K562 (cell line): ENCODE results near the gene CCNT1. TPM values are rescaled to one million over a fixed set of nuclear protein-coding genes. Genes with fewer than 3 reads are reported as not detected.

Experiments
- ATAC-seq: fragments of 200-7000 bp; cut with Tn5 transposase; 3 replicates; pipeline ENCODE4 v1.9.1; 2020; ENCODE audit warnings: moderate library complexity
- BruUV-seq: library from RNA; stranded (reverse); fragments of 400-500 nt; replicated peaks from 2 replicates; lab custom pipeline; 2021; lab: Mats Ljungman, UMichigan
- CTCF ChIA-PET: fragments of 300-600 bp; formaldehyde crosslinking; extraction: SDS; loops from one replicate; lab custom pipeline; 2021; ENCODE audit warnings: low intra/inter-chr PET ratio; lab: Yijun Ruan, JAX
- POLR2A ChIA-PET: fragments of 300-600, 350-650 bp; sonication (Branson Sonifier 250); formaldehyde crosslinking; extraction: SDS; loops from one replicate; lab custom pipeline; 2021; ENCODE audit warnings: antibody characterized with exemption, inconsistent platforms; lab: Yijun Ruan, JAX
- DNase-seq, 4 experiments: peaks; one replicate each; pipeline versions ENCODE4 v3.0.0 to v3.0.0-alpha.2; 2011 to 2018; ENCODE audit warnings: low spot score in 3 of 4, mixed read lengths in 3 of 4; ENCODE audit errors: extremely low read depth in 1 of 4
- FAIRE-seq: peaks from 2 replicates; lab custom pipeline; 2011; peaks lifted over from hg19 to GRCh38; lab: Jason Lieb, UNC
- H2AFZ ChIP-seq: 2 replicates; pipeline ENCODE4 v1.6.0; 2011; ENCODE audit warnings: low read depth, low read length, control low read depth, inconsistent platforms
- H3K27ac ChIP-seq: fragments of 200-600 bp; 3 replicates; pipeline ENCODE4 v1.8.0; 2011; ENCODE audit warnings: low read depth, mild to moderate bottlenecking, control low read depth, inconsistent platforms, low read length, moderate library complexity, mixed read lengths; ENCODE audit errors: extremely low read depth
- H3K27me3 ChIP-seq, 2 experiments: fragments of 300-600 bp in 1 of 2; 2 replicates in 1 of 2; 3 replicates in 1 of 2; pipeline versions ENCODE4 v1.6.0 to v1.8.0; 2011; ENCODE audit warnings: inconsistent platforms in 2 of 2, low read length in 2 of 2, mild to moderate bottlenecking in 1 of 2, mixed read lengths in 1 of 2, moderate library complexity in 1 of 2; ENCODE audit not compliant: control insufficient read depth in 2 of 2, insufficient read depth in 2 of 2
- H3K36me3 ChIP-seq: fragments of 300-600 bp; 3 replicates; pipeline ENCODE4 v1.8.0; 2011; ENCODE audit warnings: mild to moderate bottlenecking, low read length, inconsistent platforms; ENCODE audit not compliant: control insufficient read depth, insufficient read depth
- H3K4me1 ChIP-seq, 2 experiments: fragments of 200-600 bp in 1 of 2; replicated peaks in 1 of 2; 2 replicates in 1 of 2; 3 replicates in 1 of 2; pipeline versions ENCODE4 v1.5.1 to v1.8.0; 2011; ENCODE audit warnings: inconsistent platforms in 2 of 2, low read length in 2 of 2, mild to moderate bottlenecking in 1 of 2, mixed read lengths in 1 of 2, moderate library complexity in 1 of 2; ENCODE audit not compliant: control insufficient read depth in 2 of 2, insufficient read depth in 2 of 2
- H3K4me2 ChIP-seq: 2 replicates; pipeline ENCODE4 v1.6.1; 2011; ENCODE audit warnings: low read length, control low read depth, inconsistent platforms, mixed read lengths; ENCODE audit not compliant: insufficient read depth
- H3K4me3 ChIP-seq: fragments of 200-600 bp; sonication (generic), shearing (Covaris generic); 2 replicates; pipeline ENCODE4 v1.5.1; 2016; ENCODE audit warnings: control low read depth, inconsistent platforms
- H3K79me2 ChIP-seq: fragments of 200-600 bp; 3 replicates; pipeline ENCODE4 v1.8.0; 2011; ENCODE audit warnings: low read length, inconsistent platforms; ENCODE audit not compliant: control insufficient read depth, insufficient read depth
- H3K9ac ChIP-seq, 2 experiments: 2 replicates each; pipeline versions ENCODE4 v1.6.0 to v1.6.1; 2011; ENCODE audit warnings: low read depth in 2 of 2, low read length in 2 of 2, control low read depth in 1 of 2, inconsistent platforms in 1 of 2, mild to moderate bottlenecking in 1 of 2, mixed read lengths in 1 of 2; ENCODE audit not compliant: insufficient read depth in 1 of 2
- H3K9me1 ChIP-seq: one replicate; pipeline ENCODE4 v1.6.0; 2011; ENCODE audit warnings: inconsistent platforms, mild to moderate bottlenecking, low read length, moderate library complexity; ENCODE audit not compliant: control insufficient read depth, insufficient read depth
- H3K9me3 ChIP-seq: replicated peaks from 2 replicates; pipeline ENCODE4 v1.5.1; 2011; ENCODE audit warnings: low read depth, low read length, inconsistent platforms; ENCODE audit not compliant: control insufficient read depth, insufficient read depth
- H4K20me1 ChIP-seq: replicated peaks from 2 replicates; pipeline ENCODE4 v1.6.1; 2011; ENCODE audit warnings: low read length, inconsistent platforms, mixed read lengths; ENCODE audit not compliant: control insufficient read depth, insufficient read depth
- GTF2A2 ChIP-seq: IDR thresholded peaks from 2 replicates; pipeline ENCODE4 v1.6.1; 2016; ENCODE audit warnings: mild to moderate bottlenecking, missing genetic modification characterization, missing compliant biosample characterization
- MBD2 ChIP-seq: sonication (generic); IDR thresholded peaks from 2 replicates; pipeline ENCODE4 v1.6.1; 2016; ENCODE audit warnings: low read depth, borderline replicate concordance
- MITF ChIP-seq: IDR thresholded peaks from 2 replicates; pipeline ENCODE4 v1.6.1; 2014; ENCODE audit warnings: antibody characterized with exemption
- REST ChIP-seq, 2 experiments: fragments of 450-650 bp; formaldehyde crosslinking in 1 of 2; IDR thresholded peaks; 2 replicates each; pipeline versions ENCODE4 v1.4.0 to v1.6.1; 2014 to 2020; ENCODE audit warnings: mild to moderate bottlenecking in 2 of 2, borderline replicate concordance in 1 of 2, low read depth in 1 of 2
- SP2 ChIP-seq: IDR thresholded peaks from 2 replicates; pipeline ENCODE4 v1.6.1; 2011; ENCODE audit warnings: mild to moderate bottlenecking, low read depth, low read length, moderate library complexity; ENCODE audit not compliant: poor library complexity, severe bottlenecking; ENCODE audit errors: extremely low read depth
- ZBTB12 ChIP-seq: fragments of 250-450 bp; sonication (Bioruptor Pico); IDR thresholded peaks from 2 replicates; pipeline ENCODE4 v1.4.0; 2020
- WGBS: fragments of 100-300 bp; shearing (Covaris generic); methylation state at CpG from one replicate; pipeline ENCODE4 v1.1.6; 2016; ENCODE audit warnings: low coverage, mixed read lengths; ENCODE audit not compliant: insufficient coverage; ENCODE audit errors: missing lambda C conversion rate; 5-methylcytosine and 5-hydroxymethylcytosine counted together
- in situ Hi-C: fragments of 300-500 bp; cut with MboI; formaldehyde crosslinking; loops from 4 replicates; pipeline ENCODE4 v1.15.0; 2018; ENCODE audit warnings: inconsistent platforms, mixed read lengths
- intact Hi-C: fragments of 100-400 bp; cut with micrococcal nuclease; formaldehyde crosslinking; loops from 2 replicates; pipeline ENCODE4 v1.14.2; 2022
- polyA plus RNA-seq, 8 experiments: library from polyadenylated mRNA; depleted of rRNA in 4 of 8; stranded (reverse) in 5 of 8; unstranded in 3 of 8; fragments of >200 nt; fragmentation: Nextera tagmentation in 2 of 8; fragmentation: Illumina TruSeq in 1 of 8; extraction: Ambion mirVana in 2 of 8; extraction: Trizol in 1 of 8; gene quantifications; 2 replicates each; pipeline versions ENCODE4 v1.2.1 to v1.2.3, GENCODE V29; 2011 to 2014; ENCODE audit warnings: inconsistent platforms in 1 of 8, missing spikeins in 1 of 8
- total RNA-seq, 7 experiments: library from RNA; depleted of rRNA in 6 of 7; stranded (reverse); fragments of >200 nt in 6 of 7; fragmentation: Illumina TruSeq in 2 of 7; extraction: Trizol in 2 of 7; gene quantifications; 2 replicates each; pipeline versions ENCODE4 v1.2.1 to v1.2.3, GENCODE V29; 2011 to 2021; ENCODE audit warnings: low replicate concordance in 1 of 7

The CCNT1 gene
- total and polyA plus RNA-seq, 9 of the 15 experiments (the other 6 are each of a cell fraction or from before 2014, with no cell fraction given) = 9.7 to 52.4 (median 33.4) TPM

- Histone ChIP-seq H3K4me1 (no peaks in the 10 kb centered on the region), H2AFZ (no peak overlapping the region), H3K36me3 (no peaks in the 10 kb centered on the region), H3K27me3 (peaks cover 11 to 16% of the 10 kb centered on the region in 2 experiments; a peak in 4 of 5 replicates), H3K4me2 (no peak overlapping the region), H3K27ac (no peak overlapping the region), H3K79me2 (no peaks in the 10 kb centered on the region), H3K9ac (no peak overlapping the region)
- in situ Hi-C loops = no loop called here
- CTCF ChIA-PET = interaction anchor here (0.7 kb wide), 1 partner anchor 1342 kb away, joined by 5 read pairs; no protein-coding TSS in a partner anchor
- FAIRE-seq (no peak), ATAC-seq (no peak)
- TF ChIP-seq SP2 (no peak), GTF2A2 (tag) (no peak), ZBTB12 (CRISPR knock-in tag) (no peak), REST (IDR thresholded peaks at IDR 0.05; ENCODE audit: borderline replicate concordance) (0 out of 2 replicates have a peak, but pooled peaks have one; percentile 3), REST (CRISPR knock-in tag; IDR thresholded peaks at IDR 0.05; ENCODE audit: low read depth) (no peak), MITF (no peak), MBD2 (no peak)
- TF ChIP-seq, all 486 proteins: peak for 1
- no TSS peak for BruUV-seq
- whole genome bisulfite sequencing = 0% methylated on average over 1 of the region's 1 CpG
- Histone ChIP-seq H4K20me1 (no peaks in the 10 kb centered on the region), H3K9me1 (no peaks in the 10 kb centered on the region), H3K9me3 (no peaks in the 10 kb centered on the region), H3K4me3 (no peak overlapping the region)
- no peak for DNase-seq
- intact Hi-C loops = no loop called here
- POLR2A ChIA-PET = no interaction called here
These were observed 19.9 kb upstream of the CCNT1 start for GRCh38 chr12:48736456-48736855.
